ENCODE results near the gene PRR35. TPM values are rescaled to one million over a fixed set of nuclear protein-coding genes. Genes with fewer than 3 reads are reported as not detected.

PRR35 gene
- total RNA-seq, 6 donors from 2014 or later = not detected

DNA sequence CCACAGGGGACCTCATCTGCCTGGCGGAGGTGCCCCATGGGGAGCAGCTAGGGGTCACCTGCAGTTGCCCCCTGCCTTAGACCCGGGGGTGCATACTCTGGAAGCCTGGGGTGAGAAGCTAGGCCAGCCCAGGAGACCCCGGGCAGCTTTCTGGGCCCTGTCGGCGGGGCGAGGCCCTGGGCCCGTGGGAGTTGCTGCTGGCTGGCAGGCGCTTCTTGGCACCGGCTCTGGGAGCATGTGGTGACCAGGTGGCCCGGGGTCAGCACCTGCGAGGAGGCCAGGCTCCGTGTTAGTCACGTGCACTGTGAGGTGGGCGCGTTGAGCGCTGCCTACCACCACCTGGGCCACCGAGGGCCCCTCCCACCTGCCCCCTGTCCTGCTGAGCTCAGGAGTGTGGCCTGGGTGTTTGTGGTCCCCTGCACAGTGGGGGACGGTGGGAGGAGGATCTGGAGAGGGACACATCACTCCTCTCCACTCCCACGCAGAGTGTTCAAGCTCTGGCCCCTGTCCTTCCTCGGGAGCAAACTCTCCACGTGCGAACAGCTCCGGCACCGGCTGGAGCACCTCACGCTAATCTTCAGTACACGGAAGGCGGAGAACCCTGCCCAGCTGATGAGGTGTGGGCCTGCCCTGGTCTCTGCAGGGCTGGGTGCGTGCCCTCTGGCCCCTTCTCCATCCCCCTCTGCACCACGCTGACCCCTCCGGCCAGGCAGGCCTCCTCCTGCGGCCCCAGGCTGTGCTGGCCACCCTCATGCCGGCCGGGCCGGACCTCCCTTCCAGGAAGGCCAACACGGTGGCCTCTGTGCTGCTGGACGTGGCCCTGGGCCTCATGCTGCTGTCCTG is 15.4 kb downstream of the PRR35 start:
- no peaks in the 10 kb centered on the region for H3K27me3 ChIP-seq
- 91 to 94% methylated on average over 22 to 32 of the region's 36 CpGs for WGBS, 2 donors
- ATAC-seq (ENCODE audit: low FRiP score in 2 of 2) = no peak
- H3K4me3 ChIP-seq = no peak overlapping the region
- H3K36me3 ChIP-seq = peaks cover 5 to 29% (median 24%) of the 10 kb centered on the region in 4 donors
- no peaks in the 10 kb centered on the region for H3K9me3 ChIP-seq
- peaks cover 10 to 19% (median 12%) of the 10 kb centered on the region in 4 donors for H3K4me1 ChIP-seq
- DNase-seq = peak in 1 of 2 donors; percentile 73
- TF ChIP-seq POLR2AphosphoS5 (IDR thresholded peaks at IDR 0.05) (no peak), POLR2A (IDR thresholded peaks at IDR 0.05) (peak in 1 of 4 donors; percentile 3), CTCF (IDR thresholded peaks at IDR 0.05) (no peak), EP300 (IDR thresholded peaks at IDR 0.05) (no peak)
- H3K27ac ChIP-seq = no peak overlapping the region

DNA sequence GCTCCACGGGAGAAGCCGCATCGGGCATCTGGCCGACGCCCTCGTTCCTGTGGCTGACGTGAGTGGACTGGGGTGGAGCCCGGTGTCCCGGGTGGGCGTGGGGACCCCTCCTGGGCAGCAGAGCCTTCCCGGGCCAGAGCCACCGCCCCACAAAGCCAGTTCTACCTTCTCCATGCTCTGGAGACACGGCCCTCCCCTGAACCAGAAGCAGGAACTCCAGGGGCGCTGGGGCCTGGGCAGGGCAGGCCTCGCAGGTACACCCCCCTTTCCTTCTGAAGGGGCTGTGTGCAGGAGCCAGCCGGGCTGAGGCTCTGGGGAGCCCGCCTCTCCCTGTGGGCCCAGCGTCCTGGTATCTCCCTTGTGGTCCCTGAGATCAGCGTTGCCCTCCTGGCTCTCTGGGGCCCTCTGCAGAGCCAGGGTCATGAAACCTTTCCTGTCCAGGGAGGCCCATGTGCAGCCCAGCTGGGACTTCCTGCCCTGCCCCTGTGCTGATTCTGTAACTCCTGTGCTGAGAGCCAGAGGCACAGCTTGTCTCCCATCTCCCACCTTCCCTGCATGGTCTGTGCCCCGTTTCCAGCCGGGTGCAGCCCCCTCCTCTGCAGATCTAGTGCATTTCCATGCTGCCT is 16.1 kb downstream of the PRR35 start:
- no peak for TF ChIP-seq POLR2A (IDR thresholded peaks at IDR 0.05)
- no peak for TF ChIP-seq CTCF (IDR thresholded peaks at IDR 0.05)
- no peak for TF ChIP-seq EP300 (IDR thresholded peaks at IDR 0.05)
- TF ChIP-seq POLR2AphosphoS5 (IDR thresholded peaks at IDR 0.05) = no peak
- 81 to 93% methylated on average over 5 to 21 of the region's 21 CpGs for WGBS, 2 donors
- no peak for ATAC-seq (ENCODE audit: low FRiP score in 2 of 2)
- DNase-seq = peak in 1 of 2 donors; percentile 75
- Histone ChIP-seq H3K36me3 (peaks cover 5 to 36% (median 28%) of the 10 kb centered on the region in 4 donors), H3K27ac (no peak overlapping the region), H3K4me1 (peaks cover 7 to 14% (median 7%) of the 10 kb centered on the region in 4 donors), H3K27me3 (no peaks in the 10 kb centered on the region), H3K9me3 (no peaks in the 10 kb centered on the region), H3K4me3 (no peak overlapping the region)

- Histone ChIP-seq H3K4me1 (peaks cover 7 to 11% (median 7%) of the 10 kb centered on the region in 4 donors), H3K27me3 (no peaks in the 10 kb centered on the region), H3K27ac (no peak overlapping the region), H3K4me3 (no peak overlapping the region), H3K36me3 (peaks cover 5 to 37% (median 28%) of the 10 kb centered on the region in 4 donors), H3K9me3 (no peaks in the 10 kb centered on the region)
- WGBS, 2 donors = 75 to 76% methylated on average over 8 of the region's 8 CpGs
- TF ChIP-seq EP300 (IDR thresholded peaks at IDR 0.05) (no peak), CTCF (IDR thresholded peaks at IDR 0.05) (no peak), POLR2A (IDR thresholded peaks at IDR 0.05) (no peak), POLR2AphosphoS5 (IDR thresholded peaks at IDR 0.05) (no peak)
- DNase-seq = peak in 1 of 2 donors; percentile 50
- ATAC-seq (ENCODE audit: low FRiP score in 2 of 2) = no peak
Observed at GRCh38 chr16:576823-577201, 16.6 kb downstream of the PRR35 start.

GRCh38 chr16:577796-578195 is 17.6 kb downstream of the PRR35 start:
- no peak for ATAC-seq (ENCODE audit: low FRiP score in 2 of 2)

More at GRCh38 chr16:577796-578195, 17.6 kb downstream of the PRR35 start:
- Histone ChIP-seq H3K36me3 (peaks cover 5 to 38% (median 30%) of the 10 kb centered on the region in 4 donors), H3K9me3 (no peaks in the 10 kb centered on the region), H3K27me3 (no peaks in the 10 kb centered on the region), H3K27ac (no peak overlapping the region), H3K4me3 (no peak overlapping the region), H3K4me1 (peaks cover 7 to 8% (median 7%) of the 10 kb centered on the region in 4 donors)
- WGBS, 2 donors = 93 to 98% methylated on average over 9 to 10 of the region's 13 CpGs
- DNase-seq = no peak
- no peak for TF ChIP-seq POLR2A (IDR thresholded peaks at IDR 0.05)
- TF ChIP-seq POLR2AphosphoS5 (IDR thresholded peaks at IDR 0.05) = no peak
- TF ChIP-seq EP300 (IDR thresholded peaks at IDR 0.05) = no peak
- TF ChIP-seq CTCF (IDR thresholded peaks at IDR 0.05) = no peak

All from upper lobe of left lung (tissue), 6 donors.